Kidney (tissue), 14 donors: ENCODE data around the gene KCNQ1. TPM values are rescaled to one million over a fixed set of nuclear protein-coding genes. Genes with fewer than 3 reads are reported as not detected.

Experiments used
- DNase-seq, 5 donors: peaks; one replicate each; pipeline ENCODE4 v3.0.0-alpha.2; 2013 to 2020
- FAIRE-seq: peaks from 2 replicates; lab custom pipeline; 2012; peaks lifted over from hg19 to GRCh38; lab: Jason Lieb, UNC
- H3K27ac ChIP-seq, 2 donors: one replicate each; pipeline ENCODE4 v1.7.0; 2013; ENCODE audit warnings: low read depth in 2 of 2, low read length in 2 of 2, inconsistent platforms in 1 of 2
- H3K27me3 ChIP-seq: one replicate; pipeline ENCODE4 v1.7.1; 2013; ENCODE audit warnings: low read length, inconsistent platforms; ENCODE audit not compliant: control insufficient read depth, insufficient read depth
- H3K36me3 ChIP-seq, 3 donors: one replicate each; pipeline versions ENCODE4 v1.7.0 to v1.7.1; 2013; ENCODE audit warnings: low read length in 3 of 3, control low read depth in 1 of 3, inconsistent platforms in 1 of 3; ENCODE audit not compliant: insufficient read depth in 3 of 3, control insufficient read depth in 2 of 3
- H3K4me1 ChIP-seq, 3 donors: one replicate each; pipeline versions ENCODE4 v1.7.0 to v1.7.1; 2013; ENCODE audit warnings: low read length in 3 of 3, inconsistent platforms in 1 of 3, low read depth in 1 of 3; ENCODE audit not compliant: control insufficient read depth in 2 of 3, insufficient read depth in 2 of 3
- H3K4me3 ChIP-seq, 3 donors: one replicate each; pipeline versions ENCODE4 v1.7.0 to v1.8.1; 2013; ENCODE audit warnings: low read length in 3 of 3, control low read depth in 1 of 3, inconsistent platforms in 1 of 3
- H3K9ac ChIP-seq, 3 donors: one replicate each; pipeline versions ENCODE4 v1.7.0 to v1.7.1; 2013; ENCODE audit warnings: low read length in 3 of 3, control low read depth in 1 of 3, inconsistent platforms in 1 of 3
- H3K9me3 ChIP-seq, 3 donors: one replicate each; pipeline versions ENCODE4 v1.7.0 to v1.7.1; 2013; ENCODE audit warnings: low read length in 3 of 3, control low read depth in 1 of 3, inconsistent platforms in 1 of 3; ENCODE audit not compliant: control insufficient read depth in 2 of 3, insufficient read depth in 1 of 3
- intact Hi-C: fragments of 100-400 bp; cut with DNase I; formaldehyde crosslinking; loops from one replicate; pipeline ENCODE4 v1.11.1; 2022
- polyA plus RNA-seq: library from polyadenylated mRNA; stranded (reverse); fragments of 350-450 nt; fragmentation: Illumina TruSeq; extraction: RNeasy Lipid Tissue Mini Kit (QIAGEN cat#74804); gene quantifications from one replicate; pipeline ENCODE4 v1.2.3, GENCODE V29; 2014; ENCODE audit warnings: low read depth, low replicate concordance; ENCODE audit not compliant: insufficient read depth
- total RNA-seq: library from RNA; stranded (reverse); fragmentation: NEBNext Ultra II Directional; extraction: Animal tissue kit (Norgen Biotek cat#: 25700); gene quantifications from one replicate; pipeline ENCODE4 v1.2.1, GENCODE V29; 2021
- TF ChIP-seq, protein P1 (sequence below): IDR thresholded peaks from 3 replicates; pipeline ENCODE4 v1.5.1; 2012; ENCODE audit warnings: mild to moderate bottlenecking, moderate library complexity, borderline replicate concordance; ENCODE audit not compliant: insufficient read depth; ENCODE audit errors: extremely low read depth
- donor health status: control.
- donor health status: control.
- donor health status: control.
- donor health status: control.
- donor health status: control.
- donor health status: DM: yes; HTN: yes; CAD: no.
- donor health status: Normal renal cell carcinoma (clear cell type).

KCNQ1 gene
- total and polyA plus RNA-seq, 2 donors from 2014 or later = 45.5 to 49.4 TPM

- Histone ChIP-seq H3K36me3 (no peaks in the 10 kb centered on the region), H3K9me3 (no peaks in the 10 kb centered on the region), H3K27me3 (no peaks in the 10 kb centered on the region), H3K4me1 (peaks cover 0 to 47% (median 46%) of the 10 kb centered on the region in 3 donors), H3K27ac (peak overlapping the region in 1 of 2 donors; percentile 37), H3K9ac (no peak overlapping the region), H3K4me3 (no peak overlapping the region)
- TF ChIP-seq, protein P1, sequence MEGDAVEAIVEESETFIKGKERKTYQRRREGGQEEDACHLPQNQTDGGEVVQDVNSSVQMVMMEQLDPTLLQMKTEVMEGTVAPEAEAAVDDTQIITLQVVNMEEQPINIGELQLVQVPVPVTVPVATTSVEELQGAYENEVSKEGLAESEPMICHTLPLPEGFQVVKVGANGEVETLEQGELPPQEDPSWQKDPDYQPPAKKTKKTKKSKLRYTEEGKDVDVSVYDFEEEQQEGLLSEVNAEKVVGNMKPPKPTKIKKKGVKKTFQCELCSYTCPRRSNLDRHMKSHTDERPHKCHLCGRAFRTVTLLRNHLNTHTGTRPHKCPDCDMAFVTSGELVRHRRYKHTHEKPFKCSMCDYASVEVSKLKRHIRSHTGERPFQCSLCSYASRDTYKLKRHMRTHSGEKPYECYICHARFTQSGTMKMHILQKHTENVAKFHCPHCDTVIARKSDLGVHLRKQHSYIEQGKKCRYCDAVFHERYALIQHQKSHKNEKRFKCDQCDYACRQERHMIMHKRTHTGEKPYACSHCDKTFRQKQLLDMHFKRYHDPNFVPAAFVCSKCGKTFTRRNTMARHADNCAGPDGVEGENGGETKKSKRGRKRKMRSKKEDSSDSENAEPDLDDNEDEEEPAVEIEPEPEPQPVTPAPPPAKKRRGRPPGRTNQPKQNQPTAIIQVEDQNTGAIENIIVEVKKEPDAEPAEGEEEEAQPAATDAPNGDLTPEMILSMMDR = no peak
- no peak for FAIRE-seq
- peak in 2 of 5 donors; percentile 46 to 65 for DNase-seq
- intact Hi-C loops = no loop called here
Observed at GRCh38 chr11:2688381-2689231, 243.8 kb downstream of the KCNQ1 start.

- FAIRE-seq (no peak), DNase-seq (peak in 2 of 5 donors; percentile 37 to 44)
- Histone ChIP-seq H3K4me1 (peaks cover 0 to 49% (median 45%) of the 10 kb centered on the region in 3 donors), H3K27ac (no peak overlapping the region), H3K9me3 (no peaks in the 10 kb centered on the region), H3K27me3 (no peaks in the 10 kb centered on the region), H3K9ac (no peak overlapping the region), H3K36me3 (no peaks in the 10 kb centered on the region), H3K4me3 (no peak overlapping the region)
- TF ChIP-seq, protein P1 = no peak
- intact Hi-C loops = no loop called here
Observed at GRCh38 chr11:2689651-2690575, 245.1 kb downstream of the KCNQ1 start.

DNA sequence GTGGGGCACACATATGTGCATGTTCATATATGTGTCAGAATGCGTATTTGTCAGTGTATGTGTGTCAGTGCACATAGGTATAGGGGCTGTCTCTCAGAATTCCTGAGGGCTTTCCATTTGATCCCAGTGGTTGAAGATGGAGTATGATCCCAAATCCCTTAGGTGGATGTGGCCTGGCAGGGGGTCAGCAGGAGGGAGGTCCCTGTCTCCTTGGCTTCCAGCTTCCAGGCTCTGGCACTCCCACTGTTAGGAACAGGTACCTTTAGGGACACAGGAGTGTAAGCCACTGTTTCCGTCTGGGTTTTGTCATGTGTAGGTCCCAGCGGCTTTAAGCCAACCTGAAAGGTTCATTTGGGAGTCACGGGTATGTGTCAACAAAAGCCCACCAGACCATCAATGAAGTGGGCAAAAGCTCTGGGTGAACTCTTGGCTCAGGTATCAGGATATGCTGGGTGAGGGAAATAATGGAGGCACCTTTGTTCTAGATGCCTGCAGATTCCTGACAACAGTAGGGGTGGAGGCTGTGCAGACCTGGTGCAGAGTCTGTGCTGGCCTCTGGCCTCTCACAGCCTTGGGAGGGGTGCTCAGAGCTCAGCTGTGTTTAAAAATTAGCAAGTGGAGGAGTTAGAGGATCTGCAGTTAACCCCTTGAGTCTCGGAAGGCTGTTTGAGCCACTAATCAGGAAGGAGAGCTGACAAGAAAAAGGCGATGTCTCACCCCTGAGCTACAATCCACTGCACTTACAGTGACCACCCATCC, 246.0 kb downstream of the KCNQ1 start:
- intact Hi-C loops = no loop called here
- H3K4me1 ChIP-seq = peaks cover 0 to 55% (median 45%) of the 10 kb centered on the region in 3 donors
- DNase-seq = peak in 3 of 5 donors; percentile 23 to 42 (median 40)

More for the DNA sequence above, 246.0 kb downstream of the KCNQ1 start:
- Histone ChIP-seq H3K27ac (no peak overlapping the region), H3K27me3 (no peaks in the 10 kb centered on the region), H3K9ac (no peak overlapping the region), H3K36me3 (no peaks in the 10 kb centered on the region), H3K4me3 (no peak overlapping the region), H3K9me3 (no peaks in the 10 kb centered on the region)
- FAIRE-seq = no peak
- TF ChIP-seq, protein P1 = no peak
